Esophagus muscularis mucosa (tissue), 4 donors: Measurements from ENCODE around the gene ACTN4. TPM values are rescaled to one million over a fixed set of nuclear protein-coding genes. Genes with fewer than 3 reads are reported as not detected.

ENCODE experiments used
- DNase-seq: peaks from one replicate; pipeline ENCODE4 v3.0.0-alpha.2; 2017; ENCODE audit errors: extremely low spot score
- H3K27ac ChIP-seq, 4 donors: fragments of 200-600 bp; sonication (generic); replicated peaks in 1 of 4; 1 replicate in 3 of 4; 2 replicates in 1 of 4; pipeline ENCODE4 v1.5.1; 2016 to 2019; ENCODE audit warnings: mild to moderate bottlenecking in 1 of 4
- H3K27me3 ChIP-seq, 4 donors: fragments of 200-600 bp; sonication (generic); one replicate each; pipeline versions ENCODE4 v1.5.1 to v1.6.0; 2016 to 2019
- H3K36me3 ChIP-seq, 4 donors: fragments of 200-600 bp; sonication (generic); one replicate each; pipeline ENCODE4 v1.5.1; 2016 to 2019
- H3K4me1 ChIP-seq, 4 donors: fragments of 200-600 bp; sonication (generic); one replicate each; pipeline ENCODE4 v1.5.1; 2016 to 2019
- H3K4me3 ChIP-seq, 4 donors: fragments of 200-600 bp; sonication (generic); 1 replicate in 2 of 4; 2 replicates in 2 of 4; pipeline ENCODE4 v1.5.1; 2016 to 2019; ENCODE audit warnings: mild to moderate bottlenecking in 4 of 4, moderate library complexity in 1 of 4
- H3K9me3 ChIP-seq, 4 donors: fragments of 200-600 bp; sonication (generic); 1 replicate in 3 of 4; 2 replicates in 1 of 4; pipeline ENCODE4 v1.5.1; 2016 to 2019
- CTCF ChIP-seq, 3 experiments: fragments of 200-600 bp in 2 of 3; fragments of 450-650 bp in 1 of 3; sonication (generic) in 2 of 3; IDR thresholded peaks; one replicate each; pipeline ENCODE4 v1.5.1; 2017 to 2019; ENCODE audit warnings: antibody characterized with exemption in 3 of 3, mild to moderate bottlenecking in 2 of 3, moderate library complexity in 1 of 3
- EP300 ChIP-seq: sonication (generic); formaldehyde crosslinking; IDR thresholded peaks from one replicate; pipeline ENCODE4 v1.6.1; 2017; ENCODE audit warnings: antibody characterized with exemption
- POLR2A ChIP-seq: fragments of 450-650 bp; IDR thresholded peaks from one replicate; pipeline ENCODE4 v1.6.1; 2017; ENCODE audit warnings: antibody characterized with exemption, moderate library complexity, mild to moderate bottlenecking, low read depth
- POLR2AphosphoS5 ChIP-seq, 2 donors: sonication (generic); formaldehyde crosslinking; IDR thresholded peaks; one replicate each; pipeline ENCODE4 v1.6.1; 2017; ENCODE audit warnings: antibody characterized with exemption in 2 of 2
- WGBS: methylation state at CpG from one replicate; pipeline ENCODE4 v1.1.5; 2018; 5-methylcytosine and 5-hydroxymethylcytosine counted together
- intact Hi-C: fragments of 100-400 bp; cut with DNase I; formaldehyde crosslinking; loops from one replicate; pipeline ENCODE4 v1.15.1; 2023
- total RNA-seq, 4 donors: library from RNA; depleted of rRNA; stranded (reverse); fragments of >200 nt; gene quantifications; one replicate each; pipeline versions ENCODE4 v1.1.0 to v1.2.1, GENCODE V29; 2016

ACTN4 gene
- total RNA-seq, 4 donors from 2014 or later, result 416 to 816 (median 598) TPM

GRCh38 chr19:38773469-38774177, 126.2 kb downstream of the ACTN4 start, which contains the start of gene LGALS7:
LGALS7 (minus strand) TSS chr19:38773517; CDS start chr19:38773492, 25 bp downstream.
- TF ChIP-seq POLR2AphosphoS5 (IDR thresholded peaks at IDR 0.05) (no peak), EP300 (no peak), POLR2A (no peak), CTCF (IDR thresholded peaks at IDR 0.05) (no peak)
- Histone ChIP-seq H3K27me3 (peaks cover 0 to under 1% (median 0%) of the 10 kb centered on the region in 4 donors), H3K27ac (no peak within 1 kb of the TSS), H3K4me3 (no peak within 1 kb of the TSS), H3K9me3 (no peaks in the 10 kb centered on the region), H3K36me3 (no peaks in the 10 kb centered on the region), H3K4me1 (peaks cover 8 to 10% (median 9%) of the 10 kb centered on the region in 4 donors)
- intact Hi-C loops, result no loop called here
- DNase-seq, result no peak
- 94% methylated on average over 3 of the region's 14 CpGs for WGBS

- H3K27ac ChIP-seq, result no peak overlapping the region
- no peaks in the 10 kb centered on the region for H3K36me3 ChIP-seq
- H3K4me3 ChIP-seq, result no peak overlapping the region
- H3K9me3 ChIP-seq, result no peaks in the 10 kb centered on the region
- intact Hi-C loops, result no loop called here
- whole genome bisulfite sequencing, result 80% methylated on average over 11 of the region's 13 CpGs
- H3K27me3 ChIP-seq, result peaks cover 0 to 4% (median 0%) of the 10 kb centered on the region in 4 donors
- peaks cover 8 to 9% (median 8%) of the 10 kb centered on the region in 4 donors for H3K4me1 ChIP-seq
- DNase-seq, result no peak
- TF ChIP-seq POLR2A (no peak), EP300 (no peak), POLR2AphosphoS5 (IDR thresholded peaks at IDR 0.05) (no peak), CTCF (IDR thresholded peaks at IDR 0.05) (no peak)
Observed at GRCh38 chr19:38774181-38774950, 126.9 kb downstream of the ACTN4 start.

- TF ChIP-seq CTCF (IDR thresholded peaks at IDR 0.05), result no peak
- TF ChIP-seq POLR2AphosphoS5 (IDR thresholded peaks at IDR 0.05), result no peak
- TF ChIP-seq POLR2A, result no peak
- TF ChIP-seq EP300, result no peak
- intact Hi-C loops, result no loop called here
- H3K9me3 ChIP-seq, result no peaks in the 10 kb centered on the region
- 65% methylated on average over 7 of the region's 7 CpGs for WGBS
- no peak overlapping the region for H3K4me3 ChIP-seq
- H3K27me3 ChIP-seq, result peaks cover 0 to 16% (median 0%) of the 10 kb centered on the region in 4 donors
- H3K36me3 ChIP-seq, result no peaks in the 10 kb centered on the region
- H3K27ac ChIP-seq, result no peak overlapping the region
- DNase-seq, result no peak
- no peaks in the 10 kb centered on the region for H3K4me1 ChIP-seq
Observed at GRCh38 chr19:38778733-38779132, 131.3 kb downstream of the ACTN4 start.

GRCh38 chr19:38780443-38780842, 133.0 kb downstream of the ACTN4 start:
- WGBS, result 91% methylated on average over 7 of the region's 7 CpGs
- H3K27ac ChIP-seq, result no peak overlapping the region
- no peak for DNase-seq
- TF ChIP-seq CTCF (IDR thresholded peaks at IDR 0.05) (no peak), POLR2A (no peak), POLR2AphosphoS5 (IDR thresholded peaks at IDR 0.05) (no peak), EP300 (no peak)
- no peak overlapping the region for H3K4me3 ChIP-seq
- intact Hi-C loops, result no loop called here
- peaks cover 0 to 16% (median 0%) of the 10 kb centered on the region in 4 donors for H3K27me3 ChIP-seq
- no peaks in the 10 kb centered on the region for H3K4me1 ChIP-seq
- no peaks in the 10 kb centered on the region for H3K36me3 ChIP-seq
- no peaks in the 10 kb centered on the region for H3K9me3 ChIP-seq
